Natural killer cell (primary cell): ENCODE results near the gene GPR61. TPM values are rescaled to one million over a fixed set of nuclear protein-coding genes. Genes with fewer than 3 reads are reported as not detected.
A peak's percentile ranks its signal among the peaks of the same experiment; 100 is the strongest.

ENCODE experiments used
- ATAC-seq, 3 donors: fragments of 150-1000 bp in 2 of 3; fragments of 200-7000 bp in 1 of 3; cut with Tn5 transposase; 1 replicate in 1 of 3; 2 replicates in 2 of 3; pipeline ENCODE4 v1.10.0; 2021; ENCODE audit warnings: mild to moderate bottlenecking in 2 of 3, moderate library complexity in 2 of 3
- DNase-seq, 2 donors: peaks; one replicate each; pipeline versions ENCODE4 v3.0.0 to v3.0.0-alpha.2; 2013 to 2021; ENCODE audit warnings: mixed read lengths in 1 of 2
- H3K27ac ChIP-seq: one replicate; pipeline ENCODE4 v1.5.1; 2013; ENCODE audit warnings: mild to moderate bottlenecking, low read length
- H3K27me3 ChIP-seq: one replicate; pipeline ENCODE4 v1.6.1; 2013; ENCODE audit warnings: low read length; ENCODE audit not compliant: control insufficient read depth, insufficient read depth
- H3K36me3 ChIP-seq: one replicate; pipeline ENCODE4 v1.6.1; 2013; ENCODE audit warnings: low read length; ENCODE audit not compliant: control insufficient read depth, insufficient read depth
- H3K4me1 ChIP-seq: one replicate; pipeline ENCODE4 v1.6.1; 2013; ENCODE audit warnings: low read length; ENCODE audit not compliant: control insufficient read depth, insufficient read depth
- H3K4me3 ChIP-seq: one replicate; pipeline ENCODE4 v1.5.1; 2013; ENCODE audit warnings: low read length
- H3K9me3 ChIP-seq: one replicate; pipeline ENCODE4 v1.6.1; 2013; ENCODE audit warnings: low read length; ENCODE audit not compliant: control insufficient read depth, insufficient read depth
- H3K27ac Mint-ChIP-seq, 2 donors: one replicate each; pipeline ENCODE4 v1.8.0; 2022; ENCODE audit warnings: mild to moderate bottlenecking in 2 of 2, mixed read lengths in 2 of 2, moderate library complexity in 1 of 2
- H3K27me3 Mint-ChIP-seq, 2 donors: one replicate each; pipeline ENCODE4 v1.8.0; 2022; ENCODE audit warnings: low read depth in 2 of 2, mixed read lengths in 2 of 2
- H3K36me3 Mint-ChIP-seq: one replicate; pipeline ENCODE4 v1.8.0; 2022; ENCODE audit warnings: mixed read lengths
- H3K4me1 Mint-ChIP-seq, 2 donors: one replicate each; pipeline ENCODE4 v1.8.0; 2022; ENCODE audit warnings: mixed read lengths in 2 of 2
- H3K4me3 Mint-ChIP-seq: one replicate; pipeline ENCODE4 v1.8.0; 2022; ENCODE audit warnings: mild to moderate bottlenecking, moderate library complexity, mixed read lengths
- H3K9me3 Mint-ChIP-seq, 2 donors: one replicate each; pipeline ENCODE4 v1.8.0; 2022; ENCODE audit warnings: mixed read lengths in 2 of 2
- WGBS: methylation state at CpG from one replicate; pipeline ENCODE4 v1.1.7; 2013; ENCODE audit warnings: missing lambda C conversion rate; ENCODE audit not compliant: insufficient coverage; 5-methylcytosine and 5-hydroxymethylcytosine counted together
- intact Hi-C: fragments of 100-400 bp; cut with micrococcal nuclease; formaldehyde crosslinking; loops from one replicate; pipeline ENCODE4 v1.14.2; 2022
- total RNA-seq, 4 donors: library from RNA; stranded (reverse); fragments of 120-200 nt in 1 of 4; gene quantifications; one replicate each; pipeline versions ENCODE4 v1.2.3 to v1.2.4, GENCODE V29; 2013 to 2022
- TF ChIP-seq, protein P1 (sequence below): fragments of 200-600 bp; IDR thresholded peaks from one replicate; pipeline ENCODE4 v1.8.0; 2022; ENCODE audit warnings: antibody characterized with exemption

Gene GPR61, protein sequence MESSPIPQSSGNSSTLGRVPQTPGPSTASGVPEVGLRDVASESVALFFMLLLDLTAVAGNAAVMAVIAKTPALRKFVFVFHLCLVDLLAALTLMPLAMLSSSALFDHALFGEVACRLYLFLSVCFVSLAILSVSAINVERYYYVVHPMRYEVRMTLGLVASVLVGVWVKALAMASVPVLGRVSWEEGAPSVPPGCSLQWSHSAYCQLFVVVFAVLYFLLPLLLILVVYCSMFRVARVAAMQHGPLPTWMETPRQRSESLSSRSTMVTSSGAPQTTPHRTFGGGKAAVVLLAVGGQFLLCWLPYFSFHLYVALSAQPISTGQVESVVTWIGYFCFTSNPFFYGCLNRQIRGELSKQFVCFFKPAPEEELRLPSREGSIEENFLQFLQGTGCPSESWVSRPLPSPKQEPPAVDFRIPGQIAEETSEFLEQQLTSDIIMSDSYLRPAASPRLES
- under 1 TPM in 2 of 3 donors, not detected in 1; 0.75 to 0.91 TPM for total RNA-seq
- total RNA-seq (2013), result 0.86 TPM

DNA sequence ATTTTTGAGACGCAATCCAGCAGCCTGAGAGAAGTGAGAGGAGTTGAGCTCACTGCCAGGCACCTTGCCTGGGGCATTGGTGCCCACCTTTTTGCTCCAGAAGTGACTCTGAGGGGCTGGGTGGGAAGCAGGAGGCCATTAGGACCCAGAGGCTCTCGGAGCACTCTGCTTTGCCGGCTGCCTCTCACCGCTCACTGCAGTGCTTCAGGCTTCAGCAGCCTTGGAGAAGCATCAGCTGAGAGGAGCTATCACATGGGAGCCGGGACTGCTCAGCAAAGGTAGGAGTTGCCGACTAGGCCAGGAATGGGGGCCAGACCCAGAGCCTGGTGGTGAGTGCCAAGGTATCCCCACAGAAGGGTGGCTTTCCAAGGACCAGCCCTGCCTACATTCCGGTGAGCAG, at the start of gene GPR61:
GPR61 (plus strand) TSS at position 197 of the 400 bp plus-strand sequence. CDS start 3,151 bp downstream, outside the sequence.
- TF ChIP-seq, protein P1, sequence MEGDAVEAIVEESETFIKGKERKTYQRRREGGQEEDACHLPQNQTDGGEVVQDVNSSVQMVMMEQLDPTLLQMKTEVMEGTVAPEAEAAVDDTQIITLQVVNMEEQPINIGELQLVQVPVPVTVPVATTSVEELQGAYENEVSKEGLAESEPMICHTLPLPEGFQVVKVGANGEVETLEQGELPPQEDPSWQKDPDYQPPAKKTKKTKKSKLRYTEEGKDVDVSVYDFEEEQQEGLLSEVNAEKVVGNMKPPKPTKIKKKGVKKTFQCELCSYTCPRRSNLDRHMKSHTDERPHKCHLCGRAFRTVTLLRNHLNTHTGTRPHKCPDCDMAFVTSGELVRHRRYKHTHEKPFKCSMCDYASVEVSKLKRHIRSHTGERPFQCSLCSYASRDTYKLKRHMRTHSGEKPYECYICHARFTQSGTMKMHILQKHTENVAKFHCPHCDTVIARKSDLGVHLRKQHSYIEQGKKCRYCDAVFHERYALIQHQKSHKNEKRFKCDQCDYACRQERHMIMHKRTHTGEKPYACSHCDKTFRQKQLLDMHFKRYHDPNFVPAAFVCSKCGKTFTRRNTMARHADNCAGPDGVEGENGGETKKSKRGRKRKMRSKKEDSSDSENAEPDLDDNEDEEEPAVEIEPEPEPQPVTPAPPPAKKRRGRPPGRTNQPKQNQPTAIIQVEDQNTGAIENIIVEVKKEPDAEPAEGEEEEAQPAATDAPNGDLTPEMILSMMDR, result no peak
- intact Hi-C loops, result no loop called here
- H3K4me3 ChIP-seq, result no peak within 1 kb of the TSS
- no peaks in the 10 kb centered on the region for H3K4me1 ChIP-seq
- no peaks in the 10 kb centered on the region for H3K36me3 ChIP-seq
- H3K9me3 ChIP-seq, result no peaks in the 10 kb centered on the region
- Mint-ChIP-seq H3K27ac (no peak within 1 kb of the TSS), H3K36me3 (no peaks in the 10 kb centered on the region), H3K4me3 (no peak within 1 kb of the TSS), H3K27me3 (no peaks in the 10 kb centered on the region), H3K9me3 (no peaks in the 10 kb centered on the region), H3K4me1 (no peaks in the 10 kb centered on the region)
- ATAC-seq (no peak), DNase-seq (no peak)
- WGBS, result 82% methylated on average over 7 of the region's 7 CpGs
- no peaks in the 10 kb centered on the region for H3K27me3 ChIP-seq
- H3K27ac ChIP-seq, result no peak within 1 kb of the TSS

DNA sequence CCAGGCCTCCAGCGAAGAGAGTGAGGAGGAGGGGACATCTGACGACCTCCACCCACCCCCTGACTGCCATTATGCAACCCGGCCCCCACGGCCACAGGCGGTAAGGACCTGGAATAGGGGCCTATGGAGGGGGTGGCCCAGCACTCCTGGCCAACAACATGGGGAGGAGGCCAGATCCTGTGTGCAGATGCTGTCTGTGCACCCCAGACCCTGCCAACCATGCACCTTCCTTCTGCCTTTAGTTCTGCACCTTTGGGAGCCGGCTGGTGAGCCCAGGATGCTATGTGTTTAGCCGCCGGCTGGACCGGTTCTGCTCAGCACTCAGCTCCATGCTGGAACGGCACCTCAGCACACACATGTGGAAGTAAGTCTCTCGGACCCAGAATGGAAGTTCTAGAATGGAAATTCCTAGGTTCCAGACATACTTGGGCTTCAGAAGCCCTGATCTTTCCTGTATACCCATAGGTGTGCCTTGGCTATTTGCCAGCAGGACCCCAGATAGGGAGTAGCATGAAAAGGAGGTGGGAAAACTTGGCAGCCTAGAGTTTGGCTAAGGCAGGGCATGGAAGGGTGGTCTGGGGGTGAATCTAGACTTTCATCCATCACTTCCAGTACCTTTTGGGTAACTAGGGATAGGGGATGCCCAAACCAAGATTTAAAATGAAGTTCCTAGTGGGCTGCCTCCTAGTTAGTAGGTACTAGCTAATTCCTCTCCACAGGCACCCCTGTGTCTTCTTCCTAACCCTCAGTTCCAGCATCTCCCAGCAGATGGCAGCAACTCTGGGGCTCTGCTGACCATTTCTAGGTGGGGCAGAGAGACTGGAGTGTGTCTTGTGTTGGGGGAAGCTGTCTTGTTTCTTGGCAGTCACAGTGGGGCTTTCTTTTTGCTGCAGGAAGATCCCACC, 49.4 kb upstream of the GPR61 start:
- Histone ChIP-seq H3K9me3 (no peaks in the 10 kb centered on the region), H3K4me3 (no peak overlapping the region), H3K4me1 (peaks cover 25% of the 10 kb centered on the region), H3K27me3 (no peaks in the 10 kb centered on the region), H3K27ac (no peak overlapping the region), H3K36me3 (no peaks in the 10 kb centered on the region)
- Mint-ChIP-seq H3K27ac (no peak overlapping the region), H3K27me3 (no peaks in the 10 kb centered on the region), H3K36me3 (no peaks in the 10 kb centered on the region), H3K4me1 (peaks cover 0 to 22% of the 10 kb centered on the region in 2 donors), H3K9me3 (no peaks in the 10 kb centered on the region), H3K4me3 (peak overlapping the region; percentile 25)
- DNase-seq (peak; percentile 68 to 84), ATAC-seq (peak; percentile 41 to 54 (median 53))
- intact Hi-C loops, result loop anchor here (1.0 to 5.0 kb wide), 2 partner anchors 42 to 228 kb away; no protein-coding TSS in a partner anchor
- TF ChIP-seq, protein P1, result peak; percentile 79
- 95% methylated on average over 11 of the region's 11 CpGs for WGBS

DNA sequence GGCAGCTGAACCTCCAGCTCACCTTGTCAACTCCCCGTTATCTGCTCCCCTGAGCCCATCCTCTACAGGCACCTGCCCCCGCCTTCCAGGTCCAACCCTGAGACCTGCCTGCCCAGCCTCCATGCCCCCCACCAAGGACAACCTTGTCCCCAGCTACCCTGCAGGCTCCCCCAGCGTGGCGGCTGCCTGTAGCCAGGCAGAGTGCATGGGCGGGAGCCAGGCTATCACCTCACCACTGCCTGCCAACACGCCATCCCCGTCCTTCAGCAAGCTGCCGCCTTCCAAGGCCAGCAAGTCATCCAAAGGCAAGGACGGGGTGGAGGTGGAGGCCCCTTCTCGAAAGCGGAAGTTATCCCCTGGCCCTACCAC, 48.8 kb upstream of the GPR61 start:
- ATAC-seq (no peak), DNase-seq (no peak)
- H3K27me3 Mint-ChIP-seq, result no peaks in the 10 kb centered on the region
- H3K4me1 Mint-ChIP-seq, result peaks cover 5 to 25% of the 10 kb centered on the region in 2 donors
- TF ChIP-seq, protein P1, result no peak
- intact Hi-C loops, result loop anchor here (1.0 to 5.0 kb wide), 2 partner anchors 41 to 229 kb away; no protein-coding TSS in a partner anchor
- peaks cover under 1% of the 10 kb centered on the region for H3K36me3 Mint-ChIP-seq
- Histone ChIP-seq H3K27me3 (no peaks in the 10 kb centered on the region), H3K36me3 (peaks cover 4% of the 10 kb centered on the region), H3K4me3 (no peak overlapping the region), H3K27ac (no peak overlapping the region), H3K9me3 (no peaks in the 10 kb centered on the region), H3K4me1 (peaks cover 32% of the 10 kb centered on the region)
- 92% methylated on average over 11 of the region's 11 CpGs for WGBS
- H3K27ac Mint-ChIP-seq, result no peak overlapping the region
- H3K9me3 Mint-ChIP-seq, result no peaks in the 10 kb centered on the region
- H3K4me3 Mint-ChIP-seq, result no peak overlapping the region
